K562 (cell line): ENCODE data around the gene UBXN4. TPM values are rescaled to one million over a fixed set of nuclear protein-coding genes. Genes with fewer than 3 reads are reported as not detected.
A peak's percentile ranks its signal among the peaks of the same experiment; 100 is the strongest.

Experiments
- BRD4 ChIP-seq: fragments of 200-600 bp; sonication (generic); IDR thresholded peaks from 2 replicates; pipeline ENCODE4 v1.6.1; 2017; ENCODE audit warnings: inconsistent platforms
- CHD1 ChIP-seq: fragments of 200-600 bp; sonication (generic); IDR thresholded peaks from one replicate; pipeline ENCODE4 v1.6.1; 2012; ENCODE audit warnings: mild to moderate bottlenecking, moderate library complexity, low read length, inconsistent platforms
- CREM ChIP-seq: IDR thresholded peaks from 2 replicates; pipeline ENCODE4 v1.6.1; 2014; ENCODE audit warnings: antibody characterized with exemption, low read depth
- FOXK2 ChIP-seq, 2 experiments: fragments of 450-650 bp; IDR thresholded peaks in 1 of 2; conservative IDR thresholded peaks in 1 of 2; 2 replicates each; pipeline ENCODE4 v1.6.1; 2016; ENCODE audit warnings: low read depth in 2 of 2, mild to moderate bottlenecking in 1 of 2
- HMBOX1 ChIP-seq: sonication (generic); IDR thresholded peaks from 2 replicates; pipeline ENCODE4 v1.6.1; 2016
- ID3 ChIP-seq, 2 experiments: fragments of 250-450 bp in 1 of 2; fragments of 450-650 bp in 1 of 2; sonication (Bioruptor Pico) in 1 of 2; IDR thresholded peaks; 2 replicates each; pipeline versions ENCODE4 v1.6.1 to v1.8.0; 2016 to 2021; ENCODE audit warnings: mild to moderate bottlenecking in 2 of 2, moderate library complexity in 2 of 2, missing compliant biosample characterization in 1 of 2, missing genetic modification characterization in 1 of 2
- JUND ChIP-seq, 2 experiments: IDR thresholded peaks; 2 replicates in 1 of 2; 3 replicates in 1 of 2; pipeline ENCODE4 v1.6.1; 2011; ENCODE audit warnings: borderline replicate concordance in 2 of 2, low read depth in 2 of 2, low read length in 2 of 2, improper control_type of control experiment in 1 of 2, missing biosample characterization in 1 of 2, missing genetic modification characterization in 1 of 2, missing genetic modification reagents in 1 of 2
- MAFF ChIP-seq: IDR thresholded peaks from 2 replicates; pipeline ENCODE4 v1.6.1; 2012; ENCODE audit warnings: low read length, improper control_type of control experiment
- MLLT1 ChIP-seq, 2 experiments: fragments of 450-650 bp; IDR thresholded peaks; 2 replicates each; pipeline ENCODE4 v1.6.1; 2016
- MTA3 ChIP-seq: fragments of 450-650 bp; formaldehyde crosslinking; IDR thresholded peaks from 2 replicates; pipeline ENCODE4 v1.6.1; 2017; ENCODE audit warnings: mild to moderate bottlenecking, borderline replicate concordance
- NEUROD1 ChIP-seq: fragments of 150-350 bp; IDR thresholded peaks from 2 replicates; pipeline ENCODE4 v1.6.1; 2014; ENCODE audit warnings: borderline replicate concordance, low read length, low read depth; ENCODE audit not compliant: partially characterized antibody
- NFE2 ChIP-seq: IDR thresholded peaks from 2 replicates; pipeline ENCODE4 v1.6.1; 2014; ENCODE audit warnings: antibody characterized with exemption, low read depth
- POLR2AphosphoS5 ChIP-seq: IDR thresholded peaks from 2 replicates; pipeline ENCODE4 v1.6.1; 2011; ENCODE audit warnings: mild to moderate bottlenecking, low read depth, low read length, moderate library complexity; ENCODE audit not compliant: control insufficient read depth, insufficient read depth
- RBFOX2 ChIP-seq: fragments of 200-400 bp; formaldehyde crosslinking; IDR thresholded peaks from 2 replicates; pipeline ENCODE4 v1.6.1; 2017; ENCODE audit warnings: low read depth, mild to moderate bottlenecking, low read length, moderate library complexity
- RBM14 ChIP-seq: fragments of 200-400 bp; formaldehyde crosslinking; IDR thresholded peaks from 2 replicates; pipeline ENCODE4 v1.6.1; 2018; ENCODE audit warnings: low read depth, mild to moderate bottlenecking, low read length, moderate library complexity, borderline replicate concordance; ENCODE audit not compliant: insufficient read depth
- SIN3A ChIP-seq, 2 experiments: fragments of 150-350 bp in 1 of 2; IDR thresholded peaks; 2 replicates each; pipeline ENCODE4 v1.6.1; 2011 to 2016; ENCODE audit warnings: borderline replicate concordance in 2 of 2, low read depth in 2 of 2, low read length in 2 of 2, mild to moderate bottlenecking in 2 of 2, moderate library complexity in 2 of 2; ENCODE audit not compliant: control insufficient read depth in 1 of 2
- SIX5 ChIP-seq, 2 experiments: IDR thresholded peaks; 2 replicates each; pipeline ENCODE4 v1.6.1; 2011; ENCODE audit warnings: low read length in 2 of 2, borderline replicate concordance in 1 of 2, low read depth in 1 of 2, mild to moderate bottlenecking in 1 of 2, moderate library complexity in 1 of 2; ENCODE audit not compliant: insufficient read depth in 1 of 2
- SMARCA4 ChIP-seq: fragments of 450-650 bp; IDR thresholded peaks from 2 replicates; pipeline ENCODE4 v1.6.1; 2016
- SUPT5H ChIP-seq: fragments of 450-650 bp; IDR thresholded peaks from 2 replicates; pipeline ENCODE4 v1.6.1; 2016
- TAF1 ChIP-seq: IDR thresholded peaks from 2 replicates; pipeline ENCODE4 v1.6.1; 2011; ENCODE audit warnings: mild to moderate bottlenecking, low read length, moderate library complexity; ENCODE audit not compliant: insufficient read depth, control insufficient read depth, severe bottlenecking; ENCODE audit errors: extremely low read depth
- TEAD4 ChIP-seq, 2 experiments: sonication (generic) in 1 of 2; formaldehyde crosslinking in 1 of 2; IDR thresholded peaks; 2 replicates each; pipeline versions ENCODE4 v1.6.1 to v1.8.0; 2012 to 2022; ENCODE audit warnings: borderline replicate concordance in 1 of 2, inconsistent platforms in 1 of 2, low read length in 1 of 2, mild to moderate bottlenecking in 1 of 2, missing genetic modification reagents in 1 of 2
- ZBTB17 ChIP-seq: fragments of 450-650 bp; formaldehyde crosslinking; IDR thresholded peaks from 2 replicates; pipeline ENCODE4 v1.4.0; 2020; ENCODE audit warnings: mild to moderate bottlenecking
- ZNF274 ChIP-seq: IDR thresholded peaks from 2 replicates; pipeline ENCODE4 v1.6.1; 2011; ENCODE audit warnings: low read depth, mild to moderate bottlenecking, low read length, moderate library complexity, borderline replicate concordance
- polyA plus RNA-seq, 8 experiments: library from polyadenylated mRNA; depleted of rRNA in 4 of 8; stranded (reverse) in 5 of 8; unstranded in 3 of 8; fragments of >200 nt; fragmentation: Nextera tagmentation in 2 of 8; fragmentation: Illumina TruSeq in 1 of 8; extraction: Ambion mirVana in 2 of 8; extraction: Trizol in 1 of 8; gene quantifications; 2 replicates each; pipeline versions ENCODE4 v1.2.1 to v1.2.3, GENCODE V29; 2011 to 2014; ENCODE audit warnings: inconsistent platforms in 1 of 8, missing spikeins in 1 of 8
- total RNA-seq, 7 experiments: library from RNA; depleted of rRNA in 6 of 7; stranded (reverse); fragments of >200 nt in 6 of 7; fragmentation: Illumina TruSeq in 2 of 7; extraction: Trizol in 2 of 7; gene quantifications; 2 replicates each; pipeline versions ENCODE4 v1.2.1 to v1.2.3, GENCODE V29; 2011 to 2021; ENCODE audit warnings: low replicate concordance in 1 of 7

UBXN4 gene
- total and polyA plus RNA-seq, 9 of the 15 experiments (the other 6 are each of a cell fraction or from before 2014, with no cell fraction given) = 30.4 to 127 (median 55.3) TPM

GRCh38 chr2:135742325-135742757, 686 bp downstream of the UBXN4 start (continued):
- TF ChIP-seq HMBOX1 (0 out of 2 replicates have a peak, but pooled peaks have one; percentile 40), MTA3 (0 out of 2 replicates have a peak, but pooled peaks have one; percentile 30), SMARCA4 (peak; percentile 37; the same call in 1 of the 2 replicates), MAFF (peak; percentile 66), FOXK2 (conservative IDR thresholded peaks at IDR 0.05 in 1 of 2, IDR thresholded peaks at IDR 0.05 in 1 of 2; ENCODE audit: low read depth in 2 of 2) (peak in 1 of 2 experiments; percentile 60; a peak in 3 of 4 replicates), NEUROD1 (peak; percentile 9), BRD4 (peak; percentile 57), ID3 (CRISPR knock-in tag; IDR thresholded peaks at IDR 0.05) (no peak), ID3 (tag; IDR thresholded peaks at IDR 0.05) (no peak), TEAD4 (IDR thresholded peaks at IDR 0.05; ENCODE audit: low read length) (no peak), TEAD4 (CRISPR knock-in tag; IDR thresholded peaks at IDR 0.05; ENCODE audit: borderline replicate concordance) (no peak), NFE2 (peak; percentile 84), MLLT1 (IDR thresholded peaks at IDR 0.05) (peak in 1 of 2 experiments; percentile 69; a peak in 2 of 4 replicates), SIN3A (IDR thresholded peaks at IDR 0.05; ENCODE audit: borderline replicate concordance in 2 of 2, control insufficient read depth in 1 of 2, low read depth in 2 of 2, low read length in 2 of 2) (peak in 1 of 2 experiments; percentile 16; a peak in 1 of 4 replicates), SUPT5H (no peak; the same call in 1 of the 2 replicates), TAF1 (peak; percentile 36), RBM14 (0 out of 2 replicates have a peak, but pooled peaks have one; percentile 45), CHD1 (peak; percentile 69), ZBTB17 (CRISPR knock-in tag) (peak; percentile 26; the same call in 1 of the 2 replicates), ZNF274 (peak; percentile 44; the same call in 1 of the 2 replicates), POLR2AphosphoS5 (peak; percentile 66; the same call in 1 of the 2 replicates), SIX5 (IDR thresholded peaks at IDR 0.05; ENCODE audit: borderline replicate concordance in 1 of 2, insufficient read depth in 1 of 2, low read depth in 1 of 2, low read length in 2 of 2) (no peak), JUND (IDR thresholded peaks at IDR 0.05; ENCODE audit: borderline replicate concordance, low read depth, low read length) (0 out of 2 replicates have a peak, but pooled peaks have one; percentile 22), JUND (tag; IDR thresholded peaks at IDR 0.05; ENCODE audit: borderline replicate concordance, low read depth, low read length) (no peak), CREM (0 out of 2 replicates have a peak, but pooled peaks have one; percentile 6), RBFOX2 (peak; percentile 76)
